GM15510 (cell line): ENCODE measurements around the gene SORT1.

Source experiments
- POLR2A ChIP-seq: IDR thresholded peaks from 3 replicates; pipeline ENCODE4 v1.6.1; 2011; ENCODE audit warnings: borderline replicate concordance; ENCODE audit not compliant: insufficient read length; ENCODE audit errors: extremely low read depth

Gene SORT1

GRCh38 chr1:109400035-109400655 lies 2.4 kb upstream of the SORT1 start:
- TF ChIP-seq POLR2A: no peak

- no peak for TF ChIP-seq POLR2A
These were observed 1.7 kb upstream of the SORT1 start for GRCh38 chr1:109399326-109399957.

GRCh38 chr1:109398343-109399225 lies 866 bp upstream of the SORT1 start:
- no peak for TF ChIP-seq POLR2A

GRCh38 chr1:109396871-109397580 lies 692 bp downstream of the SORT1 start:
- TF ChIP-seq POLR2A: no peak

GRCh38 chr1:109396513-109396839 lies 1.2 kb downstream of the SORT1 start:
- no peak for TF ChIP-seq POLR2A

- no peak for TF ChIP-seq POLR2A
These were observed 1.9 kb downstream of the SORT1 start for GRCh38 chr1:109395602-109396512.

- TF ChIP-seq POLR2A: no peak
These were observed 3.0 kb downstream of the SORT1 start for GRCh38 chr1:109394591-109395281.

- TF ChIP-seq POLR2A: no peak
These were observed 4.0 kb downstream of the SORT1 start for GRCh38 chr1:109393617-109394233.

- TF ChIP-seq POLR2A: no peak
These were observed 4.7 kb downstream of the SORT1 start for GRCh38 chr1:109392788-109393616.

- no peak for TF ChIP-seq POLR2A
These were observed 5.5 kb downstream of the SORT1 start for GRCh38 chr1:109392037-109392787.

GRCh38 chr1:109391626-109392025 lies 6.1 kb downstream of the SORT1 start:
- no peak for TF ChIP-seq POLR2A

- no peak for TF ChIP-seq POLR2A
These were observed 6.6 kb downstream of the SORT1 start for GRCh38 chr1:109391157-109391556.
